ENCODE results near the gene EVA1B.

- TF ChIP-seq POLR2AphosphoS5 (IDR thresholded peaks at IDR 0.05; ENCODE audit: low read depth, low read length): no peak
- TF ChIP-seq CTCF (IDR thresholded peaks at IDR 0.05): no peak
- no peak for TF ChIP-seq SIN3A (IDR thresholded peaks at IDR 0.05; ENCODE audit: borderline replicate concordance, insufficient read depth, low read depth, low read length)
- no peak for TF ChIP-seq TCF7L2 (IDR thresholded peaks at IDR 0.05; ENCODE audit: low read depth, low read length)
These were observed 5.3 kb upstream of the EVA1B start for GRCh38 chr1:36328713-36329112.
